ENCODE measurements around the gene GIT1. TPM values are rescaled to one million over a fixed set of nuclear protein-coding genes. Genes with fewer than 3 reads are reported as not detected.

The GIT1 gene
- total and polyA plus RNA-seq, 4 donors, result 8.1 to 47.0 (median 33.0) TPM

DNA sequence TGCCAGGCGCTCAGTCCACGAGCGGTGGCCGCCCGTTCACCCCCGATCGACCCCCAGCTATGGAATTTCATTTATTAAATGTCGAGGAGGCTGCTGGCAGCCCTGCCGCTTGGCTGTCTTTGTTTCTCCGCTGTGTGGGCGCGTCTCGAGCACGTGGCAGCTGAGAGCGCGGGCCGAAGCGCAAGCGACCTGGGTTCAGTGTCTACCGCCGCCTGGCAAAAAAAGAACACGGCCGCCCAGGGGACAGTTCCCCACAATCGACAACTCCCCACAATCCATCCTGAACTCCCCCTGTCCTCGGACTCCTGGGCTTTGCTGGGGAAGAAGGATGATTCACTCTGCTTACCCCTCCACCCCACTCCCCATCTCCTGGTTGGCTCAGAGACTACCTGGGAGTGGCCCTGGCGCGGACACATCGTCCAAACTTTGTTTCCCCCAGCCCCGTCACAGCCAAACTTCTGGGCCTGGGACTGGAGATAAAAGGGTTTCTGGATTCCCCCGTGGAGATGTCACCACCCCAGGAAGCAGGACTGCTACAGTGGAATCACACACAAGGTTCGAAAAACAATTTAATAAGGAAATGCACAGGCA lies 1.8 kb upstream of the GIT1 start:
- intact Hi-C loops (cut with DNase I), result no loop called here
- peak; percentile 78 to 88 for DNase-seq
- ATAC-seq (ENCODE audit: low FRiP score), result peak; percentile 53
- no peaks in the 10 kb centered on the region for H3K36me3 ChIP-seq (ENCODE audit: control insufficient read depth in 1 of 2, insufficient read depth in 2 of 2, low read length in 1 of 2)
- H3K4me1 ChIP-seq (ENCODE audit: control insufficient read depth in 1 of 2, insufficient read depth in 2 of 2, low read length in 2 of 2), result peaks cover 0 to 2% of the 10 kb centered on the region in 2 donors
- H3K27me3 ChIP-seq (ENCODE audit: control insufficient read depth in 1 of 2, insufficient read depth in 2 of 2, low read length in 1 of 2), result no peaks in the 10 kb centered on the region
- H3K4me3 ChIP-seq (ENCODE audit: low read length in 2 of 2), result no peak overlapping the region
- no peaks in the 10 kb centered on the region for H3K9me3 ChIP-seq (ENCODE audit: control insufficient read depth, low read length)
- WGBS, 2 donors, result 1 to 3% methylated on average over 30 to 31 of the region's 31 CpGs
- H3K27ac ChIP-seq (ENCODE audit: low read depth in 1 of 2, low read length in 2 of 2), result peak overlapping the region in 1 of 2 donors; percentile 71

GRCh38 chr17:29590411-29591145 lies 1.1 kb upstream of the GIT1 start:
- Histone ChIP-seq H3K4me1 (ENCODE audit: control insufficient read depth in 1 of 2, insufficient read depth in 2 of 2, low read length in 2 of 2) (peaks cover 0 to 2% of the 10 kb centered on the region in 2 donors), H3K27me3 (ENCODE audit: control insufficient read depth in 1 of 2, insufficient read depth in 2 of 2, low read length in 1 of 2) (no peaks in the 10 kb centered on the region), H3K27ac (ENCODE audit: low read depth in 1 of 2, low read length in 2 of 2) (peak overlapping the region in 1 of 2 donors; percentile 71), H3K36me3 (ENCODE audit: control insufficient read depth in 1 of 2, insufficient read depth in 2 of 2, low read length in 1 of 2) (no peaks in the 10 kb centered on the region), H3K9me3 (ENCODE audit: control insufficient read depth, low read length) (no peaks in the 10 kb centered on the region), H3K4me3 (ENCODE audit: low read length in 2 of 2) (no peak overlapping the region)
- intact Hi-C loops (cut with DNase I), result no loop called here
- ATAC-seq (ENCODE audit: low FRiP score) (peak; percentile 2), DNase-seq (peak in 1 of 2 donors; percentile 82)
- WGBS, 2 donors, result 19 to 22% methylated on average over 29 to 30 of the region's 30 CpGs

GRCh38 chr17:29588562-29589411 lies 661 bp downstream of the GIT1 start:
- Histone ChIP-seq H3K9me3 (ENCODE audit: control insufficient read depth, low read length) (no peaks in the 10 kb centered on the region), H3K36me3 (ENCODE audit: control insufficient read depth in 1 of 2, insufficient read depth in 2 of 2, low read length in 1 of 2) (no peaks in the 10 kb centered on the region), H3K4me1 (ENCODE audit: control insufficient read depth in 1 of 2, insufficient read depth in 2 of 2, low read length in 2 of 2) (peaks cover 0 to 2% of the 10 kb centered on the region in 2 donors), H3K27me3 (ENCODE audit: control insufficient read depth in 1 of 2, insufficient read depth in 2 of 2, low read length in 1 of 2) (no peaks in the 10 kb centered on the region), H3K27ac (ENCODE audit: low read depth in 1 of 2, low read length in 2 of 2) (no peak overlapping the region), H3K4me3 (ENCODE audit: low read length in 2 of 2) (peak overlapping the region; percentile 29 to 73)
- ATAC-seq (ENCODE audit: low FRiP score) (no peak), DNase-seq (peak in 1 of 2 donors; percentile 84)
- 1% methylated on average over 40 to 72 of the region's 72 CpGs for WGBS, 2 donors
- intact Hi-C loops (cut with DNase I), result loop anchor here (5.0 kb wide), 2 partner anchors 34 to 189 kb away; partner anchors contain the start of gene CORO6 (in 1 of the 2)

DNA sequence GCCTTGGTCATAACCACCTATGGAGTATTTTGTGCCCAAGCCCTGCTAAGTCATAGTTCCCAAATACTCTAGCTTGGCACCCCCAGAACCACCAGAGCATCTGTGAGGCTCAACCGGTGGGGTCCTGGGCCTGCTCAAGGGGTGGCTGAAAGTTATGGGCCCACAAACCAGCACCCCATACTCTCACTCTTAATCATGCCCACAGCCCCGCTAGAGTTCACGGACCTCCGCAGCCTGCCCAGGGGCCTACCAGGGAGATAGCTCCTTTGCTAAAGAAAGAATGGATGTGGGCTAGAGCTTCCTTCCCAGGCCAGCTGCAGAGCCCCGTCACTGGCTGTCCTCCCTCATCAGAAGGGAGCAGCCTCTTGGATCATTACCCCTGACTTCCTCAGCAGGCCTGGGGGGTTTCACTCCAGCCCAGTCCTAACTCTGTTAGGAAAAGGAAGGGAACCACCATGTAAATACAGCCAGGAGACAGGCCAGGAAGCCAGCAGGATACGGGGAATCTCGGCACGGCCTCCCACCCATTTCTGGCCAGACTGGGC lies 1.4 kb downstream of the GIT1 start:
- no peak for ATAC-seq (ENCODE audit: low FRiP score)
- H3K4me1 ChIP-seq (ENCODE audit: control insufficient read depth in 1 of 2, insufficient read depth in 2 of 2, low read length in 2 of 2), result peaks cover 0 to 2% of the 10 kb centered on the region in 2 donors
- no peaks in the 10 kb centered on the region for H3K27me3 ChIP-seq (ENCODE audit: control insufficient read depth in 1 of 2, insufficient read depth in 2 of 2, low read length in 1 of 2)
- no peaks in the 10 kb centered on the region for H3K9me3 ChIP-seq (ENCODE audit: control insufficient read depth, low read length)
- no peaks in the 10 kb centered on the region for H3K36me3 ChIP-seq (ENCODE audit: control insufficient read depth in 1 of 2, insufficient read depth in 2 of 2, low read length in 1 of 2)
- no peak for DNase-seq
- H3K27ac ChIP-seq (ENCODE audit: low read depth in 1 of 2, low read length in 2 of 2), result no peak overlapping the region
- H3K4me3 ChIP-seq (ENCODE audit: low read length in 2 of 2), result peak overlapping the region; percentile 29 to 73
- intact Hi-C loops (cut with DNase I), result loop anchor here (5.0 kb wide), 2 partner anchors 34 to 189 kb away; partner anchors contain the start of gene CORO6 (in 1 of the 2)
- 28 to 31% methylated on average over 8 of the region's 8 CpGs for WGBS, 2 donors

GRCh38 chr17:29587591-29587990 lies 1.9 kb downstream of the GIT1 start:
- Histone ChIP-seq H3K9me3 (ENCODE audit: control insufficient read depth, low read length) (no peaks in the 10 kb centered on the region), H3K27ac (ENCODE audit: low read depth in 1 of 2, low read length in 2 of 2) (no peak overlapping the region), H3K27me3 (ENCODE audit: control insufficient read depth in 1 of 2, insufficient read depth in 2 of 2, low read length in 1 of 2) (no peaks in the 10 kb centered on the region), H3K4me3 (ENCODE audit: low read length in 2 of 2) (no peak overlapping the region), H3K36me3 (ENCODE audit: control insufficient read depth in 1 of 2, insufficient read depth in 2 of 2, low read length in 1 of 2) (no peaks in the 10 kb centered on the region), H3K4me1 (ENCODE audit: control insufficient read depth in 1 of 2, insufficient read depth in 2 of 2, low read length in 2 of 2) (peaks cover 0 to 2% of the 10 kb centered on the region in 2 donors)
- 83 to 84% methylated on average over 6 of the region's 6 CpGs for WGBS, 2 donors
- intact Hi-C loops (cut with DNase I), result loop anchor here (5.0 kb wide), 2 partner anchors 35 to 190 kb away; partner anchors contain the start of gene CORO6 (in 1 of the 2)
- DNase-seq (no peak), ATAC-seq (ENCODE audit: low FRiP score) (no peak)

- H3K27ac ChIP-seq (ENCODE audit: low read depth in 1 of 2, low read length in 2 of 2), result no peak overlapping the region
Observed at GRCh38 chr17:29586676-29587469, 2.6 kb downstream of the GIT1 start.

DNA sequence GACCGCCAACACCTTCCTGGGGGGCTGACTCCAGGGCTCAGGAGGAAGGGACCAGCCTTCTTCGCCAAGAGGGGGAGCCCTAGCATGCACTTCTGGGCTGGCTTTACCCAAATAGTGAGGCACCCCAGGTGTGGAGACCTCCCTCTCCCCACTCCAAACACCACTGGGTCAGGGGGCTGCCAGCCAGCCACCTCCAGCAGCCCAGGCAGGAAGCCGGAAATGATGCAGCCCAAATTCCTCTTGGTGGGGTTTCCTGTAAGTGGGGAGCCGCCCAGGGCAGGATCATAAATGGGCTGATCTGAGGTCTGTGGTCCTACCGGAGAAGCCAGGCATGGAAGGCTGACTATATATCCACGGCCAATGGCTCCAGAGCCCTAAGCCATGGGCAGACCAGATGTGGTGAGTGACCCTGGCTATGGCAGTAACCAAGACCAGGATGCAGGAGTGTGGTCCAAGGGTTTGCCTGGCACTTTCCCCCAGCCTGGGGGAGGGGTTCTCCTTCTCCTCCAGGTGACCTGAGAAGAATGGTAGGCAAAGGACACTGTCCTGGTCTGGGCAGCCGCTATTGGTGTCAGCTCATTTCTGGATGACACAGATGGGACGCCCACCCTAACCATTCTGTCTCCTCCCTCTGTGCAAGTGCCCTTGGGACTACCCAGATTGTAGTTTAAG lies 4.2 kb downstream of the GIT1 start:
- H3K4me3 ChIP-seq (ENCODE audit: low read length in 2 of 2), result no peak overlapping the region
- no peak overlapping the region for H3K27ac ChIP-seq (ENCODE audit: low read depth in 1 of 2, low read length in 2 of 2)
- no peaks in the 10 kb centered on the region for H3K9me3 ChIP-seq (ENCODE audit: control insufficient read depth, low read length)
- no peaks in the 10 kb centered on the region for H3K36me3 ChIP-seq (ENCODE audit: control insufficient read depth in 1 of 2, insufficient read depth in 2 of 2, low read length in 1 of 2)
- intact Hi-C loops (cut with DNase I), result loop anchor here (5.0 kb wide), 2 partner anchors 37 to 192 kb away; partner anchors contain the start of gene CORO6 (in 1 of the 2)
- H3K4me1 ChIP-seq (ENCODE audit: control insufficient read depth in 1 of 2, insufficient read depth in 2 of 2, low read length in 2 of 2), result no peaks in the 10 kb centered on the region
- 86 to 87% methylated on average over 7 to 8 of the region's 8 CpGs for WGBS, 2 donors
- peak in 1 of 2 donors; percentile 76 for DNase-seq
- H3K27me3 ChIP-seq (ENCODE audit: control insufficient read depth in 1 of 2, insufficient read depth in 2 of 2, low read length in 1 of 2), result no peaks in the 10 kb centered on the region
- no peak for ATAC-seq (ENCODE audit: low FRiP score)

More at GRCh38 chr17:29586676-29587469, 2.6 kb downstream of the GIT1 start:
- ATAC-seq (ENCODE audit: low FRiP score) (no peak), DNase-seq (no peak)
- H3K9me3 ChIP-seq (ENCODE audit: control insufficient read depth, low read length), result no peaks in the 10 kb centered on the region
- no peaks in the 10 kb centered on the region for H3K36me3 ChIP-seq (ENCODE audit: control insufficient read depth in 1 of 2, insufficient read depth in 2 of 2, low read length in 1 of 2)
- intact Hi-C loops (cut with DNase I), result loop anchor here (5.0 kb wide), 2 partner anchors 35 to 190 kb away; partner anchors contain the start of gene CORO6 (in 1 of the 2)
- H3K4me3 ChIP-seq (ENCODE audit: low read length in 2 of 2), result no peak overlapping the region
- WGBS, 2 donors, result 62% methylated on average over 9 of the region's 9 CpGs
- H3K27me3 ChIP-seq (ENCODE audit: control insufficient read depth in 1 of 2, insufficient read depth in 2 of 2, low read length in 1 of 2), result no peaks in the 10 kb centered on the region
- H3K4me1 ChIP-seq (ENCODE audit: control insufficient read depth in 1 of 2, insufficient read depth in 2 of 2, low read length in 2 of 2), result no peaks in the 10 kb centered on the region

Measured in aorta (tissue), 5 donors.